H9 (cell line): ENCODE results near the gene DMPK. TPM values are rescaled to one million over a fixed set of nuclear protein-coding genes. Genes with fewer than 3 reads are reported as not detected.

Source experiments
- DNase-seq: peaks from one replicate; pipeline ENCODE4 v3.0.0-alpha.2; 2017
- H2AFZ ChIP-seq: one replicate; pipeline ENCODE4 v1.6.1; 2013; ENCODE audit warnings: mild to moderate bottlenecking, low read length, control low read depth, moderate library complexity
- H2AK5ac ChIP-seq: 2 replicates; pipeline ENCODE4 v1.6.1; 2013; ENCODE audit warnings: low read length, control low read depth, mixed read lengths; ENCODE audit not compliant: insufficient read length
- H2BK120ac ChIP-seq: one replicate; pipeline ENCODE4 v1.6.1; 2013; ENCODE audit warnings: low read depth, mild to moderate bottlenecking, low read length, control low read depth, inconsistent platforms; ENCODE audit not compliant: poor library complexity, severe bottlenecking
- H2BK12ac ChIP-seq: 2 replicates; pipeline ENCODE4 v1.6.1; 2013; ENCODE audit warnings: low read length, control low read depth, mixed read lengths, low read depth; ENCODE audit not compliant: insufficient read length
- H2BK15ac ChIP-seq: 2 replicates; pipeline ENCODE4 v1.6.1; 2013; ENCODE audit warnings: low read depth, low read length, control low read depth
- H2BK20ac ChIP-seq: one replicate; pipeline ENCODE4 v1.6.1; 2013; ENCODE audit warnings: low read depth, mild to moderate bottlenecking, low read length, control low read depth, inconsistent platforms; ENCODE audit not compliant: poor library complexity, severe bottlenecking
- H2BK5ac ChIP-seq: 2 replicates; pipeline ENCODE4 v1.6.1; 2013; ENCODE audit warnings: low read length, control low read depth, mixed read lengths; ENCODE audit not compliant: insufficient read length
- H3K14ac ChIP-seq: 2 replicates; pipeline ENCODE4 v1.6.1; 2013; ENCODE audit warnings: low read length, control low read depth; ENCODE audit not compliant: insufficient read depth
- H3K18ac ChIP-seq: 2 replicates; pipeline ENCODE4 v1.6.1; 2013; ENCODE audit warnings: low read depth, mild to moderate bottlenecking, mixed read lengths, low read length, control low read depth; ENCODE audit not compliant: insufficient read length
- H3K23ac ChIP-seq: 2 replicates; pipeline ENCODE4 v1.6.1; 2013; ENCODE audit warnings: low read length, control low read depth, mixed read lengths, low read depth; ENCODE audit not compliant: insufficient read length
- H3K23me2 ChIP-seq: 2 replicates; pipeline ENCODE4 v1.6.1; 2013; ENCODE audit warnings: low read depth, mild to moderate bottlenecking, mixed read lengths, low read length, control low read depth; ENCODE audit not compliant: insufficient read length, poor library complexity, severe bottlenecking
- H3K27ac ChIP-seq: 2 replicates; pipeline ENCODE4 v1.5.1; 2013; ENCODE audit warnings: low read length, control low read depth, mixed read lengths, low read depth; ENCODE audit not compliant: insufficient read length
- H3K27me3 ChIP-seq: 2 replicates; pipeline ENCODE4 v1.6.1; 2013; ENCODE audit warnings: low read length, control low read depth, inconsistent platforms; ENCODE audit not compliant: insufficient read depth
- H3K4ac ChIP-seq: 2 replicates; pipeline ENCODE4 v1.6.1; 2013; ENCODE audit warnings: low read depth, mild to moderate bottlenecking, control low read depth, inconsistent platforms, low read length, moderate library complexity
- H3K4me1 ChIP-seq: 2 replicates; pipeline ENCODE4 v1.6.1; 2013; ENCODE audit warnings: low read length, control low read depth, inconsistent platforms; ENCODE audit not compliant: insufficient read depth
- H3K4me2 ChIP-seq: 2 replicates; pipeline ENCODE4 v1.6.1; 2013; ENCODE audit warnings: low read length, control low read depth, mixed read lengths; ENCODE audit not compliant: insufficient read length, insufficient read depth
- H3K56ac ChIP-seq: 2 replicates; pipeline ENCODE4 v1.6.1; 2013; ENCODE audit warnings: low read depth, mild to moderate bottlenecking, mixed read lengths, low read length, control low read depth; ENCODE audit not compliant: insufficient read length
- H3K79me1 ChIP-seq: 2 replicates; pipeline ENCODE4 v1.6.1; 2013; ENCODE audit warnings: low read depth, mild to moderate bottlenecking, moderate library complexity, low read length, control low read depth, inconsistent platforms; ENCODE audit not compliant: insufficient read depth, poor library complexity, severe bottlenecking
- H3K79me2 ChIP-seq: 2 replicates; pipeline ENCODE4 v1.6.1; 2013; ENCODE audit warnings: low read length, control low read depth, inconsistent platforms; ENCODE audit not compliant: insufficient read depth
- H3K9ac ChIP-seq: 2 replicates; pipeline ENCODE4 v1.6.1; 2013; ENCODE audit warnings: low read length, control low read depth, mixed read lengths; ENCODE audit not compliant: insufficient read length; ENCODE audit errors: extremely low read depth
- H3K9me3 ChIP-seq: one replicate; pipeline ENCODE4 v1.6.1; 2013; ENCODE audit warnings: low read depth, low read length, inconsistent platforms; ENCODE audit not compliant: control insufficient read depth
- H3T11ph ChIP-seq: one replicate; pipeline ENCODE4 v1.6.1; 2013; ENCODE audit warnings: mild to moderate bottlenecking, low read length, control low read depth, inconsistent platforms
- H4K20me1 ChIP-seq: one replicate; pipeline ENCODE4 v1.6.1; 2013; ENCODE audit not compliant: control insufficient read depth, insufficient read length, insufficient read depth
- H4K5ac ChIP-seq: 2 replicates; pipeline ENCODE4 v1.6.1; 2013; ENCODE audit warnings: low read depth, mild to moderate bottlenecking, mixed read lengths, low read length, control low read depth; ENCODE audit not compliant: insufficient read length
- H4K8ac ChIP-seq: replicated peaks from 2 replicates; pipeline ENCODE4 v1.6.1; 2013; ENCODE audit warnings: low read length, control low read depth, mixed read lengths, low read depth; ENCODE audit not compliant: insufficient read length
- H4K91ac ChIP-seq: 2 replicates; pipeline ENCODE4 v1.6.1; 2013; ENCODE audit warnings: low read depth, mild to moderate bottlenecking, moderate library complexity, mixed read lengths, low read length, control low read depth; ENCODE audit not compliant: insufficient read length
- H3K27ac Mint-ChIP-seq, 3 experiments: 2 replicates in 2 of 3; 3 replicates in 1 of 3; pipeline ENCODE4 v1.8.0; 2020 to 2021; ENCODE audit warnings: mixed read lengths in 3 of 3, mild to moderate bottlenecking in 1 of 3, moderate library complexity in 1 of 3
- H3K27me3 Mint-ChIP-seq: 2 replicates; pipeline ENCODE4 v1.8.0; 2021; ENCODE audit warnings: low read depth, mild to moderate bottlenecking, moderate library complexity, mixed read lengths
- H3K36me3 Mint-ChIP-seq, 3 experiments: 2 replicates in 2 of 3; 3 replicates in 1 of 3; pipeline ENCODE4 v1.8.0; 2020 to 2021; ENCODE audit warnings: low read depth in 3 of 3, mixed read lengths in 3 of 3; ENCODE audit not compliant: insufficient read depth in 1 of 3
- H3K4me1 Mint-ChIP-seq, 2 experiments: 2 replicates each; pipeline ENCODE4 v1.8.0; 2020; ENCODE audit warnings: mixed read lengths in 2 of 2
- H3K4me3 Mint-ChIP-seq, 2 experiments: 2 replicates in 1 of 2; 3 replicates in 1 of 2; pipeline ENCODE4 v1.8.0; 2020 to 2021; ENCODE audit warnings: mild to moderate bottlenecking in 2 of 2, mixed read lengths in 2 of 2, moderate library complexity in 1 of 2
- H3K9me3 Mint-ChIP-seq, 2 experiments: 2 replicates in 1 of 2; 3 replicates in 1 of 2; pipeline ENCODE4 v1.8.0; 2020; ENCODE audit warnings: mild to moderate bottlenecking in 2 of 2, mixed read lengths in 2 of 2, moderate library complexity in 1 of 2
- WGBS: extraction: QIAGEN DNeasy Blood & Tissue Kit; methylation state at CpG from one replicate; pipeline ENCODE4 v1.1.7; 2013; ENCODE audit warnings: missing lambda C conversion rate, low lambda C conversion rate, mixed read lengths; ENCODE audit not compliant: insufficient read length; ENCODE audit errors: extremely low coverage; 5-methylcytosine and 5-hydroxymethylcytosine counted together
- total RNA-seq: library from RNA; stranded (reverse); gene quantifications from 2 replicates; pipeline ENCODE4 v1.2.1, GENCODE V29; 2021
- TF ChIP-seq, protein P1 (sequence below): fragments of 200-600 bp; sonication (generic); conservative IDR thresholded peaks from 3 replicates; pipeline ENCODE4 v1.8.0; 2021; ENCODE audit warnings: antibody characterized with exemption, mild to moderate bottlenecking

DMPK gene
- total RNA-seq, 1 experiment from 2014 or later = 67.4 TPM

DNA sequence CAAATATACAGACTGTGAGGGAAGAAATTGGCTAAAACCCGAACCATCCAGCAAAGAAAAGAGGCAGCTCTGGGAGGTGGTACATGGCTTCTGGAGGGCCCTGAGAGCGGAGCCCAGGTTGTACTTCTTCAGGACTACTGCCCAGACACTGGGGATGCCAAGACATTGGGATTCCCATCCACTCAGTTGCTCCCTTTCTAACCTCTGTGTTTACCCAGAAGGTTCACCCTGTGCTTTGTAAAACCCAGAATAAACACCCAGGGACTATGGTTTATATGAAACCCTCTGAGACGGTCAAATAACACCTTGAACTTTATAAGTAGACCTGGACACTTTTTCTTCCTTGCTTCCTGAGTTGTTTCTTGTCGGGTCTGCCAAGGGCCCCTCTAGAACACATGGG lies 39.3 kb downstream of the DMPK start:
- H3K4me1 Mint-ChIP-seq = peaks cover 5 to 8% of the 10 kb centered on the region in 2 experiments

More for the DNA sequence above, 39.3 kb downstream of the DMPK start:
- WGBS = no CpG with 5 or more reads among the region's 4 CpGs
- TF ChIP-seq, protein P1, sequence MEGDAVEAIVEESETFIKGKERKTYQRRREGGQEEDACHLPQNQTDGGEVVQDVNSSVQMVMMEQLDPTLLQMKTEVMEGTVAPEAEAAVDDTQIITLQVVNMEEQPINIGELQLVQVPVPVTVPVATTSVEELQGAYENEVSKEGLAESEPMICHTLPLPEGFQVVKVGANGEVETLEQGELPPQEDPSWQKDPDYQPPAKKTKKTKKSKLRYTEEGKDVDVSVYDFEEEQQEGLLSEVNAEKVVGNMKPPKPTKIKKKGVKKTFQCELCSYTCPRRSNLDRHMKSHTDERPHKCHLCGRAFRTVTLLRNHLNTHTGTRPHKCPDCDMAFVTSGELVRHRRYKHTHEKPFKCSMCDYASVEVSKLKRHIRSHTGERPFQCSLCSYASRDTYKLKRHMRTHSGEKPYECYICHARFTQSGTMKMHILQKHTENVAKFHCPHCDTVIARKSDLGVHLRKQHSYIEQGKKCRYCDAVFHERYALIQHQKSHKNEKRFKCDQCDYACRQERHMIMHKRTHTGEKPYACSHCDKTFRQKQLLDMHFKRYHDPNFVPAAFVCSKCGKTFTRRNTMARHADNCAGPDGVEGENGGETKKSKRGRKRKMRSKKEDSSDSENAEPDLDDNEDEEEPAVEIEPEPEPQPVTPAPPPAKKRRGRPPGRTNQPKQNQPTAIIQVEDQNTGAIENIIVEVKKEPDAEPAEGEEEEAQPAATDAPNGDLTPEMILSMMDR = no peak
- Histone ChIP-seq H3K4ac (no peak overlapping the region), H3K79me2 (no peaks in the 10 kb centered on the region), H2BK12ac (no peak overlapping the region), H2AK5ac (no peak overlapping the region), H3K56ac (no peak overlapping the region), H4K5ac (no peak overlapping the region), H3K14ac (no peak overlapping the region), H2BK20ac (no peak overlapping the region), H3K27me3 (no peaks in the 10 kb centered on the region; the same call in 1 of the 2 replicates), H3K79me1 (no peaks in the 10 kb centered on the region), H2AFZ (no peak overlapping the region), H4K91ac (no peak overlapping the region), H3K4me2 (no peak overlapping the region), H4K20me1 (no peaks in the 10 kb centered on the region), H2BK15ac (no peak overlapping the region), H2BK120ac (no peak overlapping the region), H2BK5ac (no peak overlapping the region), H3K9me3 (no peaks in the 10 kb centered on the region), H4K8ac (no peak overlapping the region), H3K23me2 (no peaks in the 10 kb centered on the region), H3K4me1 (no peaks in the 10 kb centered on the region; the same call in 1 of the 2 replicates), H3K23ac (no peak overlapping the region), H3K9ac (no peak overlapping the region), H3K18ac (no peak overlapping the region), H3T11ph (no peak overlapping the region), H3K27ac (no peak overlapping the region)
- H3K9me3 Mint-ChIP-seq = no peaks in the 10 kb centered on the region
- DNase-seq = no peak
- no peak overlapping the region for H3K4me3 Mint-ChIP-seq
- H3K27me3 Mint-ChIP-seq = peaks cover 19% of the 10 kb centered on the region
- H3K27ac Mint-ChIP-seq = peak overlapping the region in 1 of 3 experiments; percentile 71; a peak in 1 of 7 replicates
- H3K36me3 Mint-ChIP-seq = no peaks in the 10 kb centered on the region
